HT-29 (cell line): ENCODE results near the gene TUBB2B. TPM values are rescaled to one million over a fixed set of nuclear protein-coding genes. Genes with fewer than 3 reads are reported as not detected.
"Not testable (repeated sequence)": the region's sequence is repeated elsewhere in the genome, so short reads cannot be mapped to it uniquely, and the experiment has no call there.

Experiments used
- DNase-seq: peaks from one replicate; pipeline ENCODE4 v3.0.0-alpha.2; 2015; ENCODE audit warnings: low spot score
- total RNA-seq: library from RNA; depleted of rRNA; stranded (reverse); fragments of >200 nt; shearing (Covaris generic); gene quantifications from 2 replicates; pipeline ENCODE4 v1.2.3, GENCODE V29; 2014

TUBB2B gene
- total RNA-seq, 1 experiment from 2014 or later, result 1.7 TPM

- no peak for DNase-seq
Measured at GRCh38 chr6:3211681-3212080, 15.8 kb downstream of the TUBB2B start.

DNA sequence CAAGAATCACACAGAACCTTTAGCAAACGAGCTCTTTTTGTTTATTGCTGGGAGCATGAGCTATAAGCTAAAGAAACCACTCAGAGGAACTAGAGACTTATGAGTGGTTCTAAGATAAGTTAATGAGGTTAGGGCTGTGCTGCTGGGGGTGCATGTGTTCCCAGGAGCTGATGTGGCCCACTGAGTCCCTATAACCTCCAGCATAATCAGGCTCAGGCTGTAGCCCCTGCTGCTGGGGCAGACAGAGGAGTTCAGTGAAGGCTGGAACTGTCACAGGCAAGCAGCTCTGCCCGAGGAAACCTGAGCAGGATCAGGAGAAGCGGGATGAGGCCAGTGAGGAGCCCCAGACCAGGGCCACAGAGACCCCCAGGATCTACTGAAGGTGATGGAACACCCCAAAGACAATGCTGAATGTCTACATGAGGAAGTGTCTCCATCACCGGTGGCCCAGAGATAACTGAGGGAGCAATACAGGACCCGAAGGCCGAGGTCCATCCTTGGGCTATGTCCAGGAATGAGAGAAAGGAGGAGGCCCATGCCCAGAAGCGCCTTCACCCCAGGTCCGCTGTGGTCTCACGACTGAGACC is 17.3 kb downstream of the TUBB2B start:
- DNase-seq, result no peak

- peak; percentile 94 for DNase-seq
Measured at GRCh38 chr6:3209114-3210023, 18.1 kb downstream of the TUBB2B start.

GRCh38 chr6:3208775-3209113 is 18.7 kb downstream of the TUBB2B start:
- no peak for DNase-seq

DNA sequence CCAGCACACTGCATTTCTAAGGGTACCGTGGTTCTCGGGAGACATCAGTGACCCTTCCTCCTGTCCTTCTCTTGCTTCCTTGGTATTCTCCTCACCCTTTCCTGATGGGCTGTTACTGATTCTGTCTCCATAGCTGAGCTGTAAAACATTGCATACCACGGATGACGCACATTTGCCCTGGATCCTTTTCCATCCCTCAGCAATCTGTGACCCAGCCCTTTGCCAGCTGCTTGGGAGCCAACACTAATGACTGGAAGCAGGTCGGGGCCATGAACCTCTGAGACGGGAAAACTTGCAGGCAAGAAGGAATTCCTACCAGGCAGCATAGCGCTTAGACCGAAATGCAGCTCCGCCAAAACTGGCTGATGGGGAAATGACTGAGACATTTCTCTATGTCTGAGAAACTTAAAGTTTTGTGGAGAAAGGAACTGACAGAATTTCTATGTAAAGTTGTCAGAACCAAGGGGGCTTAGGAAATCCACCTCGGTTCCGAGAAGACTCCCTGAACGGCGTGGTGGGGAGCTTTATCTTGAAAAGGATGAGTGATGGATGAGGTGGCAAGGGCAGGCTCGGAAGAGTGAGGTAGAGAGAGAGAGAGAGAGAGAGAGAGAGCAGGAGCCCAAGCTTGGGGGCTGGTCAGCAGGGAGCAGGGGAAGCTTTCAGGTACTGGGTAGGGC is 19.2 kb downstream of the TUBB2B start:
- DNase-seq, result no peak

GRCh38 chr6:3206339-3207015 is 21.0 kb downstream of the TUBB2B start:
- DNase-seq, result no peak

GRCh38 chr6:3205913-3206312 is 21.5 kb downstream of the TUBB2B start:
- peak; percentile 61 for DNase-seq

DNA sequence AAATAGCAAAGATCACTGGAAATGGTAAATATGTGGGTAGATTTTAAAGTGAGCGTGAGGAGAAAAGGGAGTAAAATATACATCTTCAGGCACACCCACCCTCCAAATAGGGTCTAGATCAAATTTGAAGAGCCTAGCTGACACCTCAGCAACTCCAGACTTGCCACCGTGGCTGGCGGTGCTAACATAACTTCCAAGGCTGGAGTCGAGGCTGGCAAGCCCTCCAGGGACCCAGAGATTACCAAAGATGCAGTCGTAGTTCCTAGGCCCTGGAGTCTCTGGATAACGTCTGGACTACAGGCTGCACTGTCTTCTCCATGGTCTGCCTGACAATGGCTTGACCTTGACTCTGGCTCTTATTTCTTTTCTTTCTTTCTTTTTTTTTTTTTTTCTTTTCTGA is 22.5 kb downstream of the TUBB2B start:
- no peak for DNase-seq

DNA sequence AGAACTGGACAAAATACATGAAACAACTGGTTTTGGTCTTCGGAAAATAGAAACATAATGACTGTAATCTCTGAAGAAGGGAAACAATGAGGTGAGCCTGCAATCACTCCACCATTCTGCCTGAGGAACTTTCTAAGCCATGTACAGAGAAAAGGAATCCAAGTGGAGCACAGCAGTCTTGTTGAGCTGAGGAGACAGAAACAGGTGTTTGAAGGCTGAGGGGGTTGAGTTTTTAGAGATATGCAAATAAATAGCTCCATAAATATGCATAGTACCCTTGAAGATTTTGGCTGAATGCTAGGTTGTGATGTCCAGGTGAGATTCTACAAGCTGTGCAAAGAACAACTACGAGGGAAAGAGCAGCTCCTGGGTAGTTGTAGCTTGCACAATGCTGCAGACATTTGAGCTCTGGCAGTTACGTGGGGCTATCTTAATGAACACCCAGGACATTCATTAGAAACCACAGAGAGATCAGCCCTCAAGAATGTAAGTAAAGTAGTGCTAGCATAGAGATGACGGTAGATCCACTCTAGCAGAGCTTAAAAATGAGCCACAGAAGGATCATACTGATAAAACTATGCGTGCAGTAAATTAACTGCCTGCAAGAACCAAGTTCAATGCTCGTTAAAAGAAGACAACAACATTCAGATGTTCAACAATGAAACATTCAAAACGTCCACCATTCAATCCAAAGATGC is 24.3 kb downstream of the TUBB2B start:
- DNase-seq, result no peak

DNA sequence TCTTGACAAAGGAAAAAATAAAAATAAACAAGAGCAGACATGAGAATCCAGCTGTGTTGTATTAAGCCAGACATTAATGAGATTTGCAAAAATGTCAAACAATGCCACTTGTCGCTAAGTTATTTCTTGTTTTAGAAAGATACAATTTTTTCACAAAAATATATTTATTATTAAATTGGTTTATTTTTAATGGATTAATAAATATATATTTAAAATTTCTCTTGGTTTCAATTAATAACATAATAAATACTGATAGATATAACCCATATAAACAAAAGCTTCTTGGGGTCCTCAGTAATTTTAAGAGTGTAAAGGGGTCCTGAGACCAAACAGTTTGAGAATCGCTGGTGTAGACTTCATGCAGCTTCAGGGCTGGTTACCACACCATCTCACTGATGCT is 26.1 kb downstream of the TUBB2B start:
- no peak for DNase-seq

- no peak for DNase-seq
Measured at GRCh38 chr6:3200682-3201081, 26.8 kb downstream of the TUBB2B start.

DNA sequence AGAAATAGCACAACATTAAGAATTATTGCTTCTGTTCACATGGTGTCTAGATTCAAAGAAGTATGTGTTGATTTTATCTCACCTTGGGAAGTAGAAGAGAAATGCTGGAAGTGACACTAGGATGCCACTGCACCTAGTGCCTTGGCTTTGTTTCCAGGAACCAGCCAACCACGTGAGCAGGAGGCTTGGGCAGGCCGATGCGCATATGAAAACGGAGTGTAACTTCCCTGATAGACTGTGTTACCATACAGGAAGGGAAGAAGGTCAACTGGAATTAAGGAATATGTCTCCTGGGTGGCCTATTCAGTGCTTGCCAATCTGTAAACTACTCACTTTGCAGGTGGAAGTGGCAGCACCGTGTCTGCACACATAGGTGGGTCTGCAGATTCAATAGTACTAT is 28.1 kb downstream of the TUBB2B start:
- no peak for DNase-seq

- DNase-seq, result not testable (repeated sequence)
Measured at GRCh38 chr6:3197734-3198133, 29.7 kb downstream of the TUBB2B start.

DNA sequence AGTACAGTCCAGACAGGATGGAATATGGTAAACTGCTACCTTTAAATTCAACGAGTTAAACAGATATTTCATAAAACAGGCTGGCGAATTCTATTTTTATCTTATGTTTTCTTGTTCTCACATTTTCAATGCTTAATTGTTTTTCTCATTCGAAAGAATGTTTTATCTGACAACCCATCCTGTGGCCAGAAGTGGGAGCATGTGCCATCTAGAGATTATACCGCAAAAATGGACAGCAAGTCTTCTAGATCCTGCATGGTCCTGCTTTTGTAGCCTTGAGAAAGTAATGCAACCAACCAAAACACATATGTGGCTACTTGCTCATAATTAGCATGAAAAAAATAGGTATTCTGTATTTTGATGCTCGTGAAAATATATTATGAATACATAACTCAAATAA is 30.7 kb downstream of the TUBB2B start:
- no peak for DNase-seq

GRCh38 chr6:3195695-3196497 is 31.6 kb downstream of the TUBB2B start:
- no peak for DNase-seq

- DNase-seq, result no peak
Measured at GRCh38 chr6:3195420-3195694, 32.1 kb downstream of the TUBB2B start.

- no peak for DNase-seq
Measured at GRCh38 chr6:3194535-3195419, 32.7 kb downstream of the TUBB2B start.

DNA sequence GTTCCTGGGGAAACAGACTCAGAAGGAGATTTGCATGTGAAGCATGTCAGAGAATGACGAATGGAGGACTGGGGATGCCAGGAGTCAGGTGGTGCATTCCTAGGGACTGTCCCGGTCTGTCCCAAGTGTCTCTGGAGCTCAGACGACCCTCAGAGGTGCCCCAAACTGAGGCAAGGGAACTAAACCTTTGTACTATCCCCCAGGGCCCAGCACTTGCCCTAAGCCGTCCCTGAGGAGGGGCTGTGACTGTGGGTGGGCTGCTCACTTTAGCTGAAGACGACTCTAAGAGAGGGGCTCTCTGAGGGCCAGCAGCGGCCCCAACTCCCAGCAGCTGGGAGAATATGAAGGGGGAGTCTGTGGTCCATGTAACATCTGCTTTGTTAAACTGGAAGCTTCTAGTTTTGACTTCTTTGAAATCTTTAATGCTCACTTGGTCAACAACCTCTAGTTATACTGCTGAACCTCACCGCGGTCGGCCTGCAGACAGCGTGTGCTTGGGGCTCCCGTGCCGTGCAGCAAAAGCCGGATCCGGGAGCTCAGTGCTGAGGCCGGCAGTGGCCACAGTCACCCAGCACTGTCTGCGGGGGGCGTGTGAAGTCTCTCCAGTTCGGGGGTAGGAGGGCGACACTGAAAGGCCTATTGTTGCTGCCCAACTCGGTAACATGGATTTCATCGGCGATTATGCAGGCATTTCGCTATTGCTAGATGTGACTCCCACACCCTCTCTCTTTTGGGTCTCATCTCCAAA is 34.2 kb downstream of the TUBB2B start:
- no peak for DNase-seq

DNA sequence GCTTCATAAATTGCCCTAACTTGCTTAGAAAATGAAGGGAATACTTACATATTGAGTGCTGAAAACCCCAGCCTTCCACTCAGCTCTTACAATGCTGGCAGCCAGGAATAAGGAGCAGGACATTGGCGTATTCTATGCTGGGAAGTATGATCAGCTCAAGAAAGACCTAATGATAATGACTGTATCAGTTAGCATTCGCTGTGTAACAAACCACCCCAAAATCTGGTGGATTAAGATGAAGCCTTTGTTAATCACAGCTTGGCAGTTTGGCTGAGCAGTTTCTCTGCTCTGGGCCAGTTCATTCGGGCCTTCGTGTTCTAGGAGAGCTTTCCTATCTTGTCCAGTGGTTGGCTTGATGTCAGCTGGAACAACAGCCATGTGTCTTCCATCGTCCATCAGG is 36.7 kb downstream of the TUBB2B start:
- no peak for DNase-seq
